ENCODE data around the gene EHD2.

- no peak for TF ChIP-seq MEF2D (CRISPR knock-in tag; IDR thresholded peaks at IDR 0.05)
- TF ChIP-seq ZNF263 (CRISPR knock-in tag; IDR thresholded peaks at IDR 0.05) = no peak
- TF ChIP-seq ZNF792 (CRISPR knock-in tag; IDR thresholded peaks at IDR 0.05) = no peak
- TF ChIP-seq CBX2 (IDR thresholded peaks at IDR 0.05; ENCODE audit: low read depth, low read length) = no peak
- no peak for TF ChIP-seq CBX2 (CRISPR knock-in tag; IDR thresholded peaks at IDR 0.05; ENCODE audit: low read depth)
These were observed 25.3 kb upstream of the EHD2 start for GRCh38 chr19:47687906-47688305.

All from HepG2 (cell line).